Stimulated activated CD8-positive, alpha-beta memory T cell treated with anti-CD3 and anti-CD28 coated beads, Interleukin-7, amount 100 ng/mL, for 4 hours (primary cell): ENCODE measurements around the gene GOLGA6L7.
A peak's percentile ranks its signal among the peaks of the same experiment; 100 is the strongest.
"Not testable (repeated sequence)": the region's sequence is repeated elsewhere in the genome, so short reads cannot be mapped to it uniquely, and the experiment has no call there.

Experiments
- DNase-seq, 2 donors: peaks; one replicate each; pipeline ENCODE4 v3.0.0-alpha.2; 2020; ENCODE audit warnings: low read depth in 2 of 2

Gene GOLGA6L7, protein sequence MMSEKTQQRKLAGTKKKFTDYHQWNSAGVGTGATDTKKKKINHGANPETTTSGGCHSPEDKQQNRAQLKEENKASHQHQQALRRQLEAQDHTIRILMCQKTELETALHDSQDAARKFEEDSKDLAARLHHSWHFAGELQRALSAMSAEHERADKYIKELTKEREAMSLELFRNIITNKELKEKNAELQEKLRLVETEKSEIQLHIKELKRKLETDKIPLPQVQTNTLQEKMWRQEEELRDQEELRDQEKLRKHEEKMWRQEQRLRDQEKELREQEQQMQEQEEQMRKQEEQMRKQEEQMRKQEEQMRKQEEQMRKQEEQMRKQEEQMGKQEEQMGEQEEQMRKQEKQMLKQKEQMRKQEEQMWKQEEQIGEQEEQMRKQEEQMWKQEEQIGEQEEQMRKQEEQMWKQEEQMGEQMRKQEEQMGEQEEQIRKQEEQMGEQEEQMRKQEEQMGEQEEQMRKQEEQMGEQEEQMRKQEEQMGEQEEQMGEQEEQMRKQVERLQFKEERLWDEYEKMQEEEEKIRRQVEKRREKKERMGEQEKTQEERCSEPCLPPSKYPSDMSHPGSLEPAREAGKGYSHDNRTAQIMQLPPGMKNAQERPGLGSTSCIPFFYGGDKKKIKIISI

DNA sequence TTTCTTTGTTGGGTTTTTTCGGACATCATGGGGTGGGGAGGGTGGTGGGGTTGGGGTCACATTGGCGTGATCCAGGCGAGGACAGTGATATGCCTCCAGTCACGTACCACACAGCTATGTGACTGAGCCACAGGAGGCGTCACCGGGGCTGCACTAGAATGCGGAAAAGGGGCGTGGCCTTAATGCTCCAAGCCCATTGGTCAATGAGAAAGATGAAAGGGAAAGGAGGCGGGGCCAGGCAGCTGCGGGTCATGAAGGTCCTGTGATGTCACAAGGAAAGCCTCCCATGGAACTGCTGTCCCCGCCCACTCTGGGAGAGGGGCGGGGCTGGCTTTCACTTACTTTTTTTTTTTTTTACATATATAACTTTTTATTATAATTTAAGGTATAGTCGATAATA is at the start of gene GOLGA6L7:
Gene GOLGA6L7, minus strand, starts transcription at position 124 of the 400 bp plus-strand sequence. Its CDS starts 95 bp downstream, at position 29.
- not testable (repeated sequence) for DNase-seq

DNA sequence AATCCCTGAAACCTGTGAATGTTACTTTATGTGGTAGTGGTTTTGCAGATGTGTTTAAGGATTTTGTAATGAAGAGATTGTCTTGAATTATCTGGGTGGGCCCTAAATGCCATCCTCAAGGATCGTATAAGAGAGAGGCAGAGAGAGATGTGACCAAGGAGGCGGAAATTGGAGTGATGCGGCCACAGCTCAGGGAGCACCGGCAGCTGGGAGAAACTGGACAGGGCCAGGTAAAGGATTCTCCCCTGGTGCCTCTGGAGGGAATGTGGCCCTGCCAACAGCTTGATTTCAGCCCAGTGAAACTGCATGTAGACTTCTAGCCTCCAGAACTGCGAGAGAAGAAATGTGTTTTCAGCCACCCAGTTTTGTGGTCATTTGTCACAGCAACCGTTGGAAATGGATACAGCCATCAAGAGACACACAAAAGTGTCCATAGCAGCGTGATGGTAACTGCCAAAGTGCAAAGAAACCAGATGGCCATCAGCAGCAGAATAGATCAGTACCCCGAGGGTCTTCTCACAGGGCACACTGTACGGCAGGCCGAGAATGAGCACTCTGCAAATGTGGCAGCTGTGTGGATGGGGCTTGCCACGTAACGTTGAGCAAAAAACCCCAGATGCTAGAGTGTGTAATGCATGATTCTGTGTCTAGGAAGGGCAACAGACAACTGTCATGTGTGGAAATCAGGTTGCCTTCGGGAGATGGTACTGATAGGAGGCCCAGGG is 49.6 kb upstream of the GOLGA6L7 start:
- DNase-seq, result no peak

DNA sequence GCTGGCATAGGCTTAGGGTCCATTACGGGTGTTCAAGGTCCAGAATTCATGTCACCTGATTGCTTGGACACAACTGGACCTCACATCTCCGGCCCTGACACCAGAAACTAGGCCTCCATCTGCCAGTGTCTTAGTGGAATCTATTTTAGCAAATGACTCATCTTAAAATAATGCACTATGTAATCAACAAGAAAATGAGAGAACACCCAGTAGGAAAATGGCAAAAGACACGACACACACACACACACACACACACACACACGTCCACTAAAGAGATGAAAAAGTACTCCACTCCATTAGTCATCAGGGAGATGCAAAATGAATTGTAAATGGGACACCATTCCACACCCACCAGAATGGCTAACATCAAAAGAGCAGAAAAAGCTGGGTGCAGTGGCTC is 48.5 kb upstream of the GOLGA6L7 start:
- DNase-seq, result no peak

DNA sequence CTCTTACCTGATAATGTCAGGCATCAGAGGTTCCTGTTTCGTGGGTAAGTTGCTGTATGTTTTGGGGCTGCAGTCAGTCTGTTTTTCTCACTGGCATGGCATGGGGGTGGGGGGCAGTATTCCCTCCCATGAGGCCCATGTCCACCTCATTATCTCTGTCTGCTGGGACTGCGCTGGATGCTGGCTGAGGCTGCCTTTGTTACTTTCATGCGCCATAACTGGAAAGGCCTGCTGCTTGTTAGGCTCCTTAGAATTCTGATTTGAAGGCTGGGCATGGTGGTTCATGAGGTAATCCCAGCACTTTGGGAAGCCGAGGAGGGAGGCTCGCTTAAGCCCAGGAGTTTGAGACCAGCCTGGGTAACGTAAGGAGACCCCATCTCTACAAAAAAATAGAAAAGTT is 47.1 kb upstream of the GOLGA6L7 start:
- DNase-seq, result no peak

DNA sequence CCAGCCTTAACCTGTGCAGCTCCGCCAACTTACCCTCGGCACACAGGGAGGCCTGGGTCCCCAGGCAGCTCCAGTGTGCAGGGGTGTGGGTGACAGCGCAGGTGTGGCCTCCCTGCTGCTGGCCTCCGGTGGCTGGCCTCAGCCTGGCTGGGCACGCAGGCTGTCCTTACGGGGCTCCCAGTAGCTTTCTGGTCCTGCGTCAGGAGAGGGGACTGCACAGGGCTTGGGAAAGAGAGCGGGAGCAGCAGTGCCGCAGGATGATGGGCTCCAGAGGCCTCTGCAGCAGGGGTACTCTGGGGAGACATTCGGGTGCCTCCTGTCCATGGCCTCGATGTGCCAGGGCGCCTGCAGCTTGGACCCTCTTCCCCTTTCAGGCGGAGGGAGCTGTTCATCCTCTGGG is 46.7 kb upstream of the GOLGA6L7 start:
- no peak for DNase-seq

DNA sequence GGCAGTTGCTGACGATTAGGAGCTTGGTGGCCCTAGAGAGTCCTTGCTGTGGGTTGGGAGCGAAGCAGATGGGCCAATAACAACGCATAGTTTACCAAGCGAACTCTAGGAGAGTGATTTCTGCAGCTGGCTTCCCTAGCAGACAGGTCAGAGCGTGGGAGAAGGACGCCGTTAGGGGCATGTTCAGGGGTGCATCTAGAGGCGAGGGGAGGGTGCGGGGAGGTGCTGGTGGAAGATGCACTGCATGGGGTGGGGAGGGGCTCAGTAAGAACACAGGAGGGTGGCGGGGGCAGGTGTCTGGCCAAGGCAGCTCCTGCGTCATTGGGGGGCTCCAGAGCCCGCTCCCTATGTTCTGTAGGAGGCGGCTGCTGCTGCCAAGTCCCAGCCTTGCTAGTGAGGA is 46.2 kb upstream of the GOLGA6L7 start:
- DNase-seq, result no peak

DNA sequence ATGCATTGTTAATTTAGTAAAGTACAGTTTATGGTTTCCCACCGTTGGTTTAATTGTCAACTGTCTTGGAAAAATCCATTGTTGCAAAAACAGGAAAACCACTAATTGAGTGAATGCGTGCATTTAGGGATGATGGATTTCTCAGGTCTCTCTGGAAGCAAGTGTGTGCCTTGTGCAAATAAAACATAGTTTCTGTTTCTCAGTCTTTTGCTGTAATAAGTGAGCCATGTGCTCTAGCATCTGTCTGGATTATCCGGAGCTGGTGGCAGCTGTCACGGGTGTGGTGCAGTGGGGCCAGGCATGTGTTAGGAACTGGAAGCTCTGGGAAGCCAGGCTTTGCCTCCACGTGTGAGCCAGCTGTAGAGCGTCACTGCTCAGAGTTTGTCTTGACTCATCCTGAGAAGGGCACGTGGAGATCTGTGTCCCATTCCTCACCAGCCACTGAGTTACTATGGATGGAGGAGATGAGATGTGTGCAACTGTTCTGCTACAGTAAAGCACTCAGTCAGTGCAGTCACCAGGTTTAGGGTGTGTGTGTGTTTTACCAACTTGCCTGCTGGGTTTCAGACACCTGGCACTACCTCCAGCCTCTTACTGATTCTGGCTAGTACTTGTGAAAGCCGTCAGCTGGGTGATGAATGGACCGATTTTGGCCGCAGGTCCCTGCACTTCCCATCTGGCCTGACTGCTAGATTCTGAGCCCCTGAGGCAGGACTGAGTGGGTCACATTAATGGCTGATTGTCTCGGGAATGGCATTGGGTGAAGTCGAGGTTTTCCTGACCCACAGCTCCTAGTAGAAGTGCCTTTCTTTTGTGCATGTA is 44.6 kb upstream of the GOLGA6L7 start:
- no peak for DNase-seq

DNA sequence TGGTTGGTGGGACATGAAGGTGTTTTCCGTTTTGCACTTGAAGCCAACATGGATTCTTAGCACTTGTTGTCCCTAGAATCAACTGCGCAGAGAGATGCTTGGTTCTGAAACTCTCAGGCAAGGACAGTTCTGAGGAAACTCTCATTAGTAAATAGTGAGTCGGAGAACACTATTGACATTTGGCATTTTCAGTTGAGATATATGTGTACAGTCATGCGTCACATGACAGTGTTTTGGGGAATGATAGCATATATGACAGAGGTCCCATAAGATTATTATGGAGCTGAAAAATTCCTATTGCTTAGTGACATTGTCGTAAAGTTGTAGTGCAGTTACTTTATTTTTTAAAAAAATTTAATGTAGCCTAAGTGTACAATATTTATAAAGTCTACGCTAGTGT is 43.1 kb upstream of the GOLGA6L7 start:
- DNase-seq, result no peak

DNA sequence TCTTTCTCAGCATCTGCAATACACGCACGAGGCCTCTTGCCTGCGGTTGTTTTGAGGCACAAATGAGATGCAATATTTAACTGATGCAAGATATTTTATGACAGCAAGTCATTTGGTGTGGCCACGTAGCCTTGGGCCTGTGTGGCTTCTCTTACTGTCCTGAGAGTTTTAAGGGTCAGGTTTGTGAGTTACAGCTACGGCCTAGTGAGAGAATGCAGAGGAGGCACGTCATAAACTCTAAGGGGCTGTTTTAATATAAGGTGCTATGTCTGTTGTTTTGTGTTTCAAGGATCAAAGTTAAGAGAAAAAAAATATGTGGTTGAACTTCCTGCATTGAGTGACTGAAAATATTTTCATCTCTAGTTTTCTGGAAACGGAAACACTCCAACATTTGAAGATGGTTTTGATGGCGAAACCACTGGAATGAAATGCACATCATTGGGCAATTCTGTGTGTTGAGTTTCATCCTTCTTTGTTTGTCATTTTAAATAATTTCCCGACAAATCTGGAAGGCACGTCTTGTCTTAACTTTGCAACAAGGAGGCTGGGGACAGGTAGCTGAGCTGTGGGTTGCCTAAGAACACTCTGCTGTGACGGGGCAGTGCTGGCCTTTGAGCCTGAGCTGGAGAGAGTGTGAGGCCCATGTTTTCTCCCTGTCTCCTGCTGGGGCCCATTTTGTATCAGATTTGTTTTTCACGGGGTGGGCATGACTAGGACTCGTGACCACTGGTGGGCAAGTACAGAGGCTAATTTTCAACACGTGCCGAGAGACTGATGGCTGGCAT is 42.5 kb upstream of the GOLGA6L7 start:
- no peak for DNase-seq

DNA sequence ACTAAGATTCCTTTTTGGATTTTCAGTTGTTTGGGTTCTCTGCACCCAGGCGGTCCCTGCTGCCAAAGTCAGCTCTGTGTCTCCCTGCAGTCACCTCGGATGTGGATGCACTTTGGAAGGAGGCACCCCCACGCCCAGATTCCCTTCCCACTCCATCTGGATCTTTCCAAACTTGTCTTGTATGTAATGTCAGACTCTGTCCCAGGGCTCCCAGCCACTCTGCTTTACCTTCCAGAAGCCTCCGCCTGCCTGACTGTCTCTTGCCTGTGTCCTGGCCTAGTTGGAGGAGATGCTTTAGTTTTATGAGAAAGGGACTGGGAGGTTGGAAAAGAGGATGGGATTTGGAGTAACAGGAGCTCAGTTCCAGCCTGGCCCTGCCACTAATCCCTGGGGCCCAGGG is 41.8 kb upstream of the GOLGA6L7 start:
- not testable (repeated sequence) for DNase-seq

DNA sequence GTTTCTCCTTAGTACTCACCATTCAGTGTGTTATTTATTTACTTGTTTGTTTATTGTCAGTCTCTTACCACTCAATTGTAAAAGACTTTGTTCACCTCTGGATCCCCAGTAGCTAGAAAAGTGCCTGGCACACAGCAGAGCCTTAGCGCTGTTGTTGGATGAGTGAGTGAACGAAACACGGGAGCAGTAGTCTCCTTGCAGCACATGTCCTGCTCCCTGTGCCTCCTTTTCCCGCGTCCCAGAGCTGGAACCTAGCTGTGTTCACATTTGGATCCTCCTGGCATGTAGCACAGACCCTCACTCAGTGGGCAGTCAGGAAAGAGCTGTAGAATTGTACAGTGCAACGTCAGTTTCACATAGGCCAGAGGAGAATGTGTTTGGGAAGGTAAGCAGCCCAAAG is 41.4 kb upstream of the GOLGA6L7 start:
- not testable (repeated sequence) for DNase-seq

DNA sequence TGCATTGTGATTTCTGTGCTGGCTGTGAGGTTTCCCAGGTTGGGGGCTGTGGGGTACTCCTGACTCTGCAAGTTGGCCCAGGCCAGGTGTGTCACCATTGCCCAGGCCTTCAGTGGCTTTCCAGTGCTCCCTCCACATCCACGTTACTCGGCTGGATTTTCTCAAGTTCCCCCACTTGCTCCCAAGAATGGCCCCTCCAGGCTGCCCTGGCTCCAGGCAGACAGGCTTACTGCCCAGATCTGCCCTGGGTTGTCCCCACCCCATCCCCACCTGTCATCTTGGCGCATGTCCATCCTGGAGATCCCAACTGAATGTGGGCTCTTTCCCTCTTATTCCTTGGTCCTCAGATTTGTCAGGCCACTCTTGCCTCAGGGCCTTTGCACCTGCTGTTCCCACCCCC is 40.9 kb upstream of the GOLGA6L7 start:
- no peak for DNase-seq

DNA sequence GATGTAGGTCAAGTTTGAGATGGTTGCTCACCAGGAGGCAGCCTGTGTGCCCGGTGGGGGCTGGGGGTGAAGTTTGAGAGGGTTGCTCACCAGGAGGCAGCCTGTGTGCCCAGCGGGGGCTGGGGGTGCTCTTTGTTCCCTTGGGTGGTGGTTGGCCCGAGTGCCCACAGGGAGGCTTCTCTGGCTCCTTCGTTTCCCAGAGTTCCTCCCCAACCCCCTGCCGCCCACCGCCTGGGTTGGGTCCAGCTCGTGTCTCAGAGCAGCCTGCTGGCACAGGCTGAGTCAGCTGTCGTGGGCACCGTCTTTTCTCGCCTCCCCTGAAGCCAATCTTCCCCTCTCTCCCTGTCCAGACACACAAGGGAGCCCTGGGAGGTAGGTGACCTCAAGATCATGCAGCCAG is 40.5 kb upstream of the GOLGA6L7 start:
- no peak for DNase-seq

DNA sequence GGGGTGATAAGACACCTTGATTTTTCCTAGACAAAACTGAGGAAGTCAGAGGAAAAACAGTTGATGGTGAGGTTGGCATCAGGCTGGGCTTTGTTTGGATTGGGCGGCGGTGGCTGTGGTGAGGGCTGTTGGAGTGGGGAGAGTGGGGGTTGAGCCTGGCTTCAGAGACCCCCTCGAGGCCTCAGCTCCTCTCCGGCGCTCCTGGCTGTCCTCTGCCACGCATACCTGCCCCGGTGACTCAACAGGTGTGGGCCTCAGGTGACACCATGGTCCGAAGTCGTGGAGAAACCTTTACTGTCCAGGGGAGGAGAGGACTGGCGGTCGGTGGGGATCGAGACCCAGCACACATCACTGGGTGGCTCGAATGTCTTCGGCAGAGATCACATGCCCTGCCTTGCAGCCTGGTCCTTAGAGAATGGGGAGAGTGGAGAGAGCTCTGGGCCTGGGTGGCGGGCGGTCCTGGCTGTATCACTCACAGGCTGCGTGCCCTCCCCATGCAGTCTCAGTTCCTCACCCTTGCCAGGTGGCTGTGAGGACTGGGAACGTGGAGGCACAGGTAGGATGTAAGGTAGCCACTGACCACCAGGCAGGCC is 40.0 kb upstream of the GOLGA6L7 start:
- DNase-seq, result no peak

DNA sequence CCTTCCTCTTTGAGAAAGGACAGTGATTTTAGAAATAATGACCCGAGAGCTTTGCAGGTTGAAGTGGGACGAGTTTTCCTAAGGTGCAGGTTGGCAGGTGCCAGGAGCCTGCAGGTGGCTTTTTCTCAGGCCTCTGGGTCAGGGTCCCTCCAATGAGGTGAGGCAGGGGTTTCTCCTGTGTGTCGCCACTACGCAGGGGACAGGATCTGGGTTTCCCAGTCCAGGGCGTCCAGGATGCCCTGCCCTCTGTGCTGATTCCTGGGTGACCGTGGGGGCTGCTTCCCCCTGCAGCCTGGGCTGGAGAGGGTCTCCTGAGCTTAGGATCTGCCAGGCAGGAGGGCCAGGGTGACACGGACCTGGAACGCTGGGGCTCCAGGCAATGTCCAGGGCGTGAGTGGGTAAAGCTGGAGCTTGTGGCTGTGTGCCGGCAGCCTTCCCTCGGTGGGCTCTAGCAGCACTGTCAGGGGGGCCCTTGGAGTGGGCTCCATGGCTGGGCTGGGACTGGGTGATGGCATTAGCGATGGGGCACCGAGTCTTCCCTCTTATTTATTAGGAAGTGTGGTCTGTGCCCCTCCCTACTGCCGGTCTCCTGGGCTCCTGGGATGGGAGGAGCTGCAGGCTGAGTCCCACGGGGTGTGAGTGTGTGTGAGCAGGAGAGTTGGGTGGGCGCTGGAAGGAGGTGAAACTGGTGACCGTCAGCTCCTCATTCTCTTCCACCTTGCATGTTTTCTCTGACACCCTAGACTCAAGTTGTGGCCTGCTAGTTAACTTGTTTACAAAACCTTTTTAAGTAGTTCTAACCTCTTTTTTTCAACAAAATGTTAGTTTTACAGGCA is 39.1 kb upstream of the GOLGA6L7 start:
- no peak for DNase-seq

DNA sequence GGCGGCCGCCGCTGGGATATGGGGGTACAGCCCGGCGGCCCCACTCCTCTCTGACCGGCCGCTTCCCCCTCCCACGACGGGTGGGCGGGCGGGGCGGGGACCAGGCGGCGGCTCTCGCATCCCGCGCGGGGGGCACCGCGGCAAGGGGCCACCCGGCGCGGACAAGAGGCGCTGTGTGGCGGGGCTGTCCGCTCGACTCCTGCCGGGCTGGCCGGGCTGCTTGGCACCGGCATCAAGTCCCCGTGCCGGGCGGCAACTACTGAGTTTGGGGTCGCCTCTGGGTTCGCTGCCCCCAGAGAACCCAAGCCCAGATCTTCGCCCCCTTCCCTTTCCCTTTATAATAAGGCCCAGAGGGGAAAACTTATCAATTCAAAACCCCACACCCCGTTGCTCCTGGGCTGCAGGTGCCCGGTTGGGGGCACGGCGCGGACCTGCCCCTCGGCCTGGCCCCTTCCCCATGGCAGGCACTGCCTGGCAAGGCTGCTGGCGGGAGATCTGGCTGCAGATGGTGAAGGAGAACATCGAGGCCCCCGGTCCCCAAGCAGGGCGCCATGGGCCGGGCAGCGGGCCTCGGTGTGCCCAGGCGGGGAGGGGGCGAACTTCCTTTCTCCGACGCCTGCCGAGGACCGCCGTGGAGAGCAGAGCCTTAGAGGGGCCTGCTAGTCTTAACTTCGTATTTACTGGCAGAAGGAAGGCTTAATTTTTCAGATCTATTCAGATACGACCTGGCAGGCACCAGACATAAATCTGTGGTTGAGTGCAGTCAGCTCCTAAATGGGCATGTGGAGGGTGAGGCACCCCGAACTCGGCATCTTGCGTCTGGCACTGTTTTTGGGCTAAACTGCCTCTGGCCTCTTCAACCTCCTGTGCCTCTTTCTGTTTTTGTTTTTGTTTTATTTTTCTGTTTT is 38.2 kb upstream of the GOLGA6L7 start:
- no peak for DNase-seq

DNA sequence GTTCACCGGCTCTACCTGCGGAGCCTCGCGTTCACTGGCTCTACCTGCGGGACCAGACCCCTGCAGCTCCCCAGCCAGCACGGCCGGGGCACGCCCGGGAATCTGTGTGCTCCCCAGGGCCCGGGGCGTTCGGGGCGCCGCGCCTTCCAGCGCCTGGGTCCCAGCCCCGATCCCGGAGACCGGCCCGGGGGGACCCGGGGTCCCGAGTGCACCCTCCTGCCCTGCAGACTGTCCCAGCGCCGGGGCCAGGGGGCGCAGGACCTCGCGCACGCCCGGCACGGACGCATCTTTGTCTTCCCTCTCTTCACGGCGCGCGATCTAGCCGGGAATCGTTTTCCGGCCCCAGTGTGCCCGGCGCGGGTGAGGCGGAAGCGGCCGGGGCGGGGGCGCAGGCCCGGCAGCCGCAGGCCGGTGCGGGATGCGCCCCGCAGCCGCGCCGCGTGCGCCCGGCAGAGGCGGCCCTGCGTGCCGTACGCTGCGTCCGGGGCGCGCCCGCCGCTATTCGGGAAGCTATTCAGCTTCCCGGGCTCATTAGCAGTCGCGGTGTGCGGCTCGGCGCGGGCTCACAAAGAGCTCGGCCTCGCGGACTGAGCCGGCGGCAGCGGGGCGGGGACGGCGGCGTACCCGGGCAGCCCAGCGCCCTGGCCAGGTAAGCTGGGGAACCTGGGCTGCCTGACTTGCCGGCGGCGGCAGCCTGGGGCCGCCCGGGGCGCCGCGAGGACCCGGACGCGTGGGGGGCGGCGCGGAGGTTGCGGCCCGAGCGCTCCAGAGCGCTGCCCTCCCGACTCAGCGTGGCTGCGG is 37.4 kb upstream of the GOLGA6L7 start, which contains the start of gene APBA2:
Gene APBA2, plus strand, starts transcription at position 345 of the 801 bp plus-strand sequence. CDS start 167,911 bp downstream, outside the sequence.
- peak in 1 of 2 donors; percentile 47 for DNase-seq
